HEK293 (cell line): ENCODE results near the gene WDR4.

ENCODE experiments used
- CTCF ChIA-PET: fragments of 350-600 bp; formaldehyde crosslinking; extraction: SDS; loops from one replicate; lab custom pipeline; 2021; ENCODE audit warnings: antibody characterized with exemption; lab: Yijun Ruan, JAX
- POLR2A ChIA-PET: fragments of 300-600 bp; formaldehyde crosslinking; extraction: SDS; loops from one replicate; lab custom pipeline; 2020; ENCODE audit warnings: antibody characterized with exemption, inconsistent platforms; lab: Yijun Ruan, JAX
- H3K27ac ChIP-seq: fragments of 200-500 bp; sonication (Bioruptor generic); 2 replicates; pipeline ENCODE4 v1.5.1; 2014; ENCODE audit warnings: low read depth, low read length, control low read depth, inconsistent platforms; ENCODE audit errors: extremely low read depth
- H3K36me3 ChIP-seq, 2 experiments: fragments of 200-500 bp in 1 of 2; sonication (Bioruptor generic) in 1 of 2; 1 replicate in 1 of 2; 2 replicates in 1 of 2; pipeline ENCODE4 v1.5.1; 2014 to 2017; ENCODE audit warnings: inconsistent platforms in 2 of 2, low read length in 2 of 2; ENCODE audit not compliant: control insufficient read depth in 2 of 2, insufficient read depth in 1 of 2
- H3K4me1 ChIP-seq: fragments of 200-500 bp; sonication (Bioruptor generic); 2 replicates; pipeline ENCODE4 v1.5.1; 2014; ENCODE audit warnings: mild to moderate bottlenecking, low read length, inconsistent platforms; ENCODE audit not compliant: control insufficient read depth, insufficient read depth
- H3K4me3 ChIP-seq: 2 replicates; pipeline ENCODE4 v1.5.1; 2011; ENCODE audit warnings: low read depth, mild to moderate bottlenecking, control low read depth, low read length, moderate library complexity
- H3K9me3 ChIP-seq: fragments of 200-500 bp; sonication (Bioruptor generic); 2 replicates; pipeline ENCODE4 v1.5.1; 2014; ENCODE audit warnings: low read depth, low read length, inconsistent platforms; ENCODE audit not compliant: control insufficient read depth, insufficient read depth
- GLIS1 ChIP-seq: fragments of 450-650 bp; formaldehyde crosslinking; IDR thresholded peaks from 2 replicates; pipeline ENCODE4 v1.5.1; 2016; ENCODE audit warnings: missing biosample characterization, missing genetic modification characterization
- HOXA7 ChIP-seq: sonication (generic); formaldehyde crosslinking; IDR thresholded peaks from 2 replicates; pipeline ENCODE4 v1.8.1; 2022; ENCODE audit warnings: missing genetic modification reagents, borderline replicate concordance
- REPIN1 ChIP-seq: fragments of 450-650 bp; formaldehyde crosslinking; IDR thresholded peaks from 2 replicates; pipeline ENCODE4 v1.5.1; 2017; ENCODE audit warnings: missing biosample characterization, missing genetic modification characterization, low read depth
- ZIC2 ChIP-seq: fragments of 450-650 bp; formaldehyde crosslinking; IDR thresholded peaks from 2 replicates; pipeline ENCODE4 v1.5.1; 2016; ENCODE audit warnings: missing biosample characterization, missing genetic modification characterization
- ZNF112 ChIP-seq: fragments of 450-650 bp; formaldehyde crosslinking; IDR thresholded peaks from 2 replicates; pipeline ENCODE4 v1.5.0; 2017; ENCODE audit warnings: missing biosample characterization, missing genetic modification characterization
- ZNF175 ChIP-seq: fragments of 450-650 bp; formaldehyde crosslinking; IDR thresholded peaks from 2 replicates; pipeline ENCODE4 v1.5.1; 2016; ENCODE audit warnings: missing biosample characterization, missing genetic modification characterization
- ZNF18 ChIP-seq: fragments of 450-650 bp; formaldehyde crosslinking; IDR thresholded peaks from 2 replicates; pipeline ENCODE4 v1.5.1; 2016; ENCODE audit warnings: missing biosample characterization, missing genetic modification characterization
- ZNF423 ChIP-seq: fragments of 450-650 bp; formaldehyde crosslinking; IDR thresholded peaks from 2 replicates; pipeline ENCODE4 v1.5.1; 2016; ENCODE audit warnings: missing biosample characterization, missing genetic modification characterization
- ZNF48 ChIP-seq: fragments of 450-650 bp; formaldehyde crosslinking; IDR thresholded peaks from 2 replicates; pipeline ENCODE4 v1.5.1; 2016; ENCODE audit warnings: missing biosample characterization, missing genetic modification characterization
- ZNF610 ChIP-seq: fragments of 450-650 bp; formaldehyde crosslinking; IDR thresholded peaks from 2 replicates; pipeline ENCODE4 v1.5.1; 2016; ENCODE audit warnings: missing biosample characterization, missing genetic modification characterization, borderline replicate concordance
- ZNF658 ChIP-seq: fragments of 450-650 bp; formaldehyde crosslinking; IDR thresholded peaks from 2 replicates; pipeline ENCODE4; 2016; ENCODE audit warnings: missing biosample characterization, missing genetic modification characterization
- ZNF76 ChIP-seq: fragments of 450-650 bp; formaldehyde crosslinking; IDR thresholded peaks from 2 replicates; pipeline ENCODE4; 2016; ENCODE audit warnings: low read depth, missing biosample characterization, missing genetic modification characterization, borderline replicate concordance
- ZSCAN23 ChIP-seq: fragments of 450-650 bp; formaldehyde crosslinking; IDR thresholded peaks from 2 replicates; pipeline ENCODE4 v1.5.1; 2016; ENCODE audit warnings: missing biosample characterization, missing genetic modification characterization
- TF ChIP-seq, protein P1 (sequence below): fragments of 450-650 bp; formaldehyde crosslinking; IDR thresholded peaks from 2 replicates; pipeline ENCODE4 v1.5.1; 2016; ENCODE audit warnings: missing biosample characterization, missing genetic modification characterization
- TF ChIP-seq, protein P2 (sequence below): fragments of 450-650 bp; formaldehyde crosslinking; IDR thresholded peaks from 2 replicates; pipeline ENCODE4 v1.5.1; 2016; ENCODE audit warnings: missing biosample characterization, missing genetic modification characterization, borderline replicate concordance
- TF ChIP-seq, protein P3 (sequence below): fragments of 450-650 bp; formaldehyde crosslinking; IDR thresholded peaks from 2 replicates; pipeline ENCODE4; 2016; ENCODE audit warnings: missing biosample characterization, missing genetic modification characterization
- TF ChIP-seq, protein P4 (sequence below): fragments of 450-650 bp; formaldehyde crosslinking; IDR thresholded peaks from 2 replicates; pipeline ENCODE4 v1.5.1; 2016; ENCODE audit warnings: missing biosample characterization, missing genetic modification characterization

Gene WDR4

GRCh38 chr21:42865776-42866160 lies 13.6 kb downstream of the WDR4 start:
- H3K36me3 ChIP-seq = peaks cover 34 to 90% of the 10 kb centered on the region in 2 experiments
- no peaks in the 10 kb centered on the region for H3K9me3 ChIP-seq
- POLR2A ChIA-PET = interaction anchor here (2.6 kb wide), 1 partner anchor 27 kb away, joined by 7 read pairs; the partner anchor contains the start of gene NDUFV3
- H3K27ac ChIP-seq = no peak overlapping the region
- H3K4me3 ChIP-seq = no peak overlapping the region
- H3K4me1 ChIP-seq = no peaks in the 10 kb centered on the region
- TF ChIP-seq HOXA7 (CRISPR knock-in tag) (no peak), ZNF610 (no peak), REPIN1 (tag by site-specific recombination) (no peak), ZNF48 (no peak), ZSCAN23 (tag by site-specific recombination) (no peak), ZNF175 (tag by site-specific recombination) (no peak), GLIS1 (tag by site-specific recombination) (peak; percentile 80), ZNF658 (no peak), ZNF423 (tag by site-specific recombination) (peak; percentile 50), ZNF76 (tag by site-specific recombination) (no peak), ZNF112 (no peak), ZIC2 (tag by site-specific recombination) (peak; percentile 95), ZNF18 (tag by site-specific recombination) (no peak)
- TF ChIP-seq, protein P1, sequence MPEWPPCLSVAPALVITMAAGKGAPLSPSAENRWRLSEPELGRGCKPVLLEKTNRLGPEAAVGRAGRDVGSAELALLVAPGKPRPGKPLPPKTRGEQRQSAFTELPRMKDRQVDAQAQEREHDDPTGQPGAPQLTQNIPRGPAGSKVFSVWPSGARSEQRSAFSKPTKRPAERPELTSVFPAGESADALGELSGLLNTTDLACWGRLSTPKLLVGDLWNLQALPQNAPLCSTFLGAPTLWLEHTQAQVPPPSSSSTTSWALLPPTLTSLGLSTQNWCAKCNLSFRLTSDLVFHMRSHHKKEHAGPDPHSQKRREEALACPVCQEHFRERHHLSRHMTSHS = no peak
- TF ChIP-seq, protein P2, sequence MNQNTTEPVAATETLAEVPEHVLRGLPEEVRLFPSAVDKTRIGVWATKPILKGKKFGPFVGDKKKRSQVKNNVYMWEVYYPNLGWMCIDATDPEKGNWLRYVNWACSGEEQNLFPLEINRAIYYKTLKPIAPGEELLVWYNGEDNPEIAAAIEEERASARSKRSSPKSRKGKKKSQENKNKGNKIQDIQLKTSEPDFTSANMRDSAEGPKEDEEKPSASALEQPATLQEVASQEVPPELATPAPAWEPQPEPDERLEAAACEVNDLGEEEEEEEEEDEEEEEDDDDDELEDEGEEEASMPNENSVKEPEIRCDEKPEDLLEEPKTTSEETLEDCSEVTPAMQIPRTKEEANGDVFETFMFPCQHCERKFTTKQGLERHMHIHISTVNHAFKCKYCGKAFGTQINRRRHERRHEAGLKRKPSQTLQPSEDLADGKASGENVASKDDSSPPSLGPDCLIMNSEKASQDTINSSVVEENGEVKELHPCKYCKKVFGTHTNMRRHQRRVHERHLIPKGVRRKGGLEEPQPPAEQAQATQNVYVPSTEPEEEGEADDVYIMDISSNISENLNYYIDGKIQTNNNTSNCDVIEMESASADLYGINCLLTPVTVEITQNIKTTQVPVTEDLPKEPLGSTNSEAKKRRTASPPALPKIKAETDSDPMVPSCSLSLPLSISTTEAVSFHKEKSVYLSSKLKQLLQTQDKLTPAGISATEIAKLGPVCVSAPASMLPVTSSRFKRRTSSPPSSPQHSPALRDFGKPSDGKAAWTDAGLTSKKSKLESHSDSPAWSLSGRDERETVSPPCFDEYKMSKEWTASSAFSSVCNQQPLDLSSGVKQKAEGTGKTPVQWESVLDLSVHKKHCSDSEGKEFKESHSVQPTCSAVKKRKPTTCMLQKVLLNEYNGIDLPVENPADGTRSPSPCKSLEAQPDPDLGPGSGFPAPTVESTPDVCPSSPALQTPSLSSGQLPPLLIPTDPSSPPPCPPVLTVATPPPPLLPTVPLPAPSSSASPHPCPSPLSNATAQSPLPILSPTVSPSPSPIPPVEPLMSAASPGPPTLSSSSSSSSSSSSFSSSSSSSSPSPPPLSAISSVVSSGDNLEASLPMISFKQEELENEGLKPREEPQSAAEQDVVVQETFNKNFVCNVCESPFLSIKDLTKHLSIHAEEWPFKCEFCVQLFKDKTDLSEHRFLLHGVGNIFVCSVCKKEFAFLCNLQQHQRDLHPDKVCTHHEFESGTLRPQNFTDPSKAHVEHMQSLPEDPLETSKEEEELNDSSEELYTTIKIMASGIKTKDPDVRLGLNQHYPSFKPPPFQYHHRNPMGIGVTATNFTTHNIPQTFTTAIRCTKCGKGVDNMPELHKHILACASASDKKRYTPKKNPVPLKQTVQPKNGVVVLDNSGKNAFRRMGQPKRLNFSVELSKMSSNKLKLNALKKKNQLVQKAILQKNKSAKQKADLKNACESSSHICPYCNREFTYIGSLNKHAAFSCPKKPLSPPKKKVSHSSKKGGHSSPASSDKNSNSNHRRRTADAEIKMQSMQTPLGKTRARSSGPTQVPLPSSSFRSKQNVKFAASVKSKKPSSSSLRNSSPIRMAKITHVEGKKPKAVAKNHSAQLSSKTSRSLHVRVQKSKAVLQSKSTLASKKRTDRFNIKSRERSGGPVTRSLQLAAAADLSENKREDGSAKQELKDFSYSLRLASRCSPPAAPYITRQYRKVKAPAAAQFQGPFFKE (tag by site-specific recombination) = no peak
- TF ChIP-seq, all 188 proteins: peak for 3
- CTCF ChIA-PET = interaction anchor here (1.3 kb wide), 1 partner anchor 273 kb away, joined by 8 read pairs; no protein-coding TSS in a partner anchor

GRCh38 chr21:42864815-42865775 lies 14.2 kb downstream of the WDR4 start:
- H3K27ac ChIP-seq = no peak overlapping the region
- POLR2A ChIA-PET = interaction anchor here (2.6 kb wide), 1 partner anchor 28 kb away, joined by 7 read pairs; the partner anchor contains the start of gene NDUFV3
- H3K9me3 ChIP-seq = no peaks in the 10 kb centered on the region
- no peaks in the 10 kb centered on the region for H3K4me1 ChIP-seq
- H3K4me3 ChIP-seq = no peak overlapping the region
- TF ChIP-seq, protein P3, sequence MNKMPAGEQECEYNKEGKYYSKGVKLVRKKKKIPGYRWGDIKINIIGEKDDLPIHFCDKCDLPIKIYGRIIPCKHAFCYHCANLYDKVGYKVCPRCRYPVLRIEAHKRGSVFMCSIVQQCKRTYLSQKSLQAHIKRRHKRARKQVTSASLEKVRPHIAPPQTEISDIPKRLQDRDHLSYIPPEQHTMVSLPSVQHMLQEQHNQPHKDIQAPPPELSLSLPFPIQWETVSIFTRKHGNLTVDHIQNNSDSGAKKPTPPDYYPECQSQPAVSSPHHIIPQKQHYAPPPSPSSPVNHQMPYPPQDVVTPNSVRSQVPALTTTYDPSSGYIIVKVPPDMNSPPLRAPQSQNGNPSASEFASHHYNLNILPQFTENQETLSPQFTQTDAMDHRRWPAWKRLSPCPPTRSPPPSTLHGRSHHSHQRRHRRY (tag by site-specific recombination) = no peak
- TF ChIP-seq, protein P4, sequence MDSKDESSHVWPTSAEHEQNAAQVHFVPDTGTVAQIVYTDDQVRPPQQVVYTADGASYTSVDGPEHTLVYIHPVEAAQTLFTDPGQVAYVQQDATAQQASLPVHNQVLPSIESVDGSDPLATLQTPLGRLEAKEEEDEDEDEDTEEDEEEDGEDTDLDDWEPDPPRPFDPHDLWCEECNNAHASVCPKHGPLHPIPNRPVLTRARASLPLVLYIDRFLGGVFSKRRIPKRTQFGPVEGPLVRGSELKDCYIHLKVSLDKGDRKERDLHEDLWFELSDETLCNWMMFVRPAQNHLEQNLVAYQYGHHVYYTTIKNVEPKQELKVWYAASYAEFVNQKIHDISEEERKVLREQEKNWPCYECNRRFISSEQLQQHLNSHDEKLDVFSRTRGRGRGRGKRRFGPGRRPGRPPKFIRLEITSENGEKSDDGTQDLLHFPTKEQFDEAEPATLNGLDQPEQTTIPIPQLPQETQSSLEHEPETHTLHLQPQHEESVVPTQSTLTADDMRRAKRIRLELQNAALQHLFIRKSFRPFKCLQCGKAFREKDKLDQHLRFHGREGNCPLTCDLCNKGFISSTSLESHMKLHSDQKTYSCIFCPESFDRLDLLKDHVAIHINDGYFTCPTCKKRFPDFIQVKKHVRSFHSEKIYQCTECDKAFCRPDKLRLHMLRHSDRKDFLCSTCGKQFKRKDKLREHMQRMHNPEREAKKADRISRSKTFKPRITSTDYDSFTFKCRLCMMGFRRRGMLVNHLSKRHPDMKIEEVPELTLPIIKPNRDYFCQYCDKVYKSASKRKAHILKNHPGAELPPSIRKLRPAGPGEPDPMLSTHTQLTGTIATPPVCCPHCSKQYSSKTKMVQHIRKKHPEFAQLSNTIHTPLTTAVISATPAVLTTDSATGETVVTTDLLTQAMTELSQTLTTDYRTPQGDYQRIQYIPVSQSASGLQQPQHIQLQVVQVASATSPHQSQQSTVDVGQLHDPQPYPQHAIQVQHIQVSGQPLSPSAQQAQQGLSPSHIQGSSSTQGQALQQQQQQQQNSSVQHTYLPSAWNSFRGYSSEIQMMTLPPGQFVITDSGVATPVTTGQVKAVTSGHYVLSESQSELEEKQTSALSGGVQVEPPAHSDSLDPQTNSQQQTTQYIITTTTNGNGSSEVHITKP (tag by site-specific recombination) = peak; percentile 58
- CTCF ChIA-PET = interaction anchor here (1.3 kb wide), 1 partner anchor 272 kb away, joined by 8 read pairs; no protein-coding TSS in a partner anchor
- peaks cover 28 to 90% of the 10 kb centered on the region in 2 experiments for H3K36me3 ChIP-seq
